Left renal pelvis (tissue), 4 donors: ENCODE measurements around the gene KLHL29. TPM values are rescaled to one million over a fixed set of nuclear protein-coding genes. Genes with fewer than 3 reads are reported as not detected.

Experiments used
- DNase-seq, 4 donors: peaks; one replicate each; pipeline ENCODE4 v3.0.0-alpha.2; 2013; ENCODE audit warnings: low read depth in 4 of 4, low spot score in 3 of 4
- polyA plus RNA-seq, 4 donors: library from polyadenylated mRNA; unstranded; fragments of 120-200 nt; gene quantifications; one replicate each; pipeline ENCODE4 v1.2.1, GENCODE V29; 2013; ENCODE audit not compliant: insufficient read length in 4 of 4

Gene KLHL29
- polyA plus RNA-seq, 4 donors: 7.5 to 11.6 (median 11.1) TPM

DNA sequence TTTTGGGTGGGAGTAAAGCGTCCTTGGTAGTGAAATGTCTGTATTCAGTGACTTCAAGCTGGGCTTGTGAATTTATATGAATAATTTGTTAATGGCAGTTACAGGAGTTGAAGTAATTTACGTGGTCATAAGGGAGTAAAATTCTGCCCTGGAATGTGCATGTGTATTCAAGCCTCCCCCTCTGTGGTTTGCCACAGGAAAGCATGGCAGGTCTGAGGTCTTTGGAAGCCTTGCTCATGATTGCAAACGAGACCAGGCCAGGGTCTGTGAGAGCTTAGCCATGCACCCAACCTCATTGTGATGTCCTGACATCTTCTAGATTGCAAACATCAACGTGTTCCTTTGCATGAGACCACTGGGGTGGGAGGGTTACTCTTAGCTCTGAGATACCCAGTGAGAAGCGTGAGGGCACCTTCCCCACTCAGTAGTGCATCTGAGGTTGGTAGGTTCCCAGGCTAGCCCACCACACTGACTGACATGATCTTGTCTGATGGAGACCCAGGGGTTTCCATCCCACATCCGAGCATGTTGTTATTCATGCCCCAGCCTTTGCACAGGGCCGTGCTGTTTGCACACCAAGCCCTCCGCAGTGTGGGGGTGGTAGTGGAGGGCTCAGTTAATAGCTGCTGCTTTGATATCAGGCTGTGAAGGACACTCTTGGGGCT is 216.5 kb downstream of the KLHL29 start:
- no peak for DNase-seq

DNA sequence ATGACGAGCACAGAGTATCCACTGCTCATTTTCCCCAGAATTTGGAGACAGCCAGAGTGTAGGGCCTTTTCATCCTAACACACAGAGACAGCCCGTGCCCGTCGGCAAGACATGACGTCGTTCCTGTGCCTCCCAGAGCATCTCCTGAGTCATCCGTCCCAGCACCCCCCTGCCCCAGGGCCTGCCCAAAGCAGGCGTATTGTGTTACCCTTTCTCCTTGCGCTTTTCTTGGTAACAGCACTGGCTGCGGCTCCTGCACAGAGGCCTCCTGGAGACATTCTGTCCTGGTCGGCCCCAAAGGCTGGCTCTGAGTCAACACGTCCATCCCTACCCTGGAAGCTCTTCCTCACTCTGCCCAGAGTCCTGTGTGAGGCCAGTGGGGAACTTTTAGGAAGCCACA is 217.1 kb downstream of the KLHL29 start:
- DNase-seq: no peak

DNA sequence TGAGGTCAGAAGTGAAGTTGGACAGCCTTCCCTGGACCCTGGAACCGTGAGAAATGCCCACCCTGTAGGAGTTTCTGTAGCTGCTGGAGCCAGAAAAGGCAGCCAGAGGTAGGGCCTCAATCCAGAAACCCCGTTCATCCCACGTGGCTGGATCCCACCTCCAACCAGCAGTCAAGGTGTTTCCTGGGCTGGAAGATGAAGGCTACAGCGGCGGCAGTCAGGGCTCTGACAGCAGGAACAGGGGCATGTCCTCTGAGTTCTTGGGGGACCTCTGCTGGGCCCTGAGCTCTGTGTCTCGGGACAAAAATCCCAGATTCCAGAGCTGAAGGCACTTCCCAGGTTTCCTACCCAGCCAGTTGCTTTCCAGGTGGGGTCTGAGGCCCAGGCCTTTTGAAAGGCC is 218.2 kb downstream of the KLHL29 start:
- DNase-seq: no peak

DNA sequence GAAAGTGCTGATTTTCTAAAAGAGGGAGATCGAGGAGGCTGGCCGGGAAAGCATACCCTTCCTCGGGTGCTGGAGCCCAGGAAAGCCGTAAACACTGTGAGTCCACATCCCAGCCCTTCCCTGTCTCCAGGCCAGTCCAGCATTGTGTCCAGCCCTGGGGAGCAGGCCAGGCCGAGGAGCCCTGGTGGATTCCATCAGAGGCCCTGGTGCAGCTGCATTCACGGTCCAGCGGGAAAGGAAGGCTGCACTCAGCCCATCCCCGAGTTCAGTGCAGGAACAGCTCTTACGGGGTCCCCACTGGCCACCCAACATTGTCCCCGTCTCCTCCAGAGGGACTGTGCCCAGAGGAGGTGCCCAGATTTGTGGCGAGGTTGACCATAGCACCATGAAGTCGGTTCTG is 218.6 kb downstream of the KLHL29 start:
- DNase-seq: no peak

DNA sequence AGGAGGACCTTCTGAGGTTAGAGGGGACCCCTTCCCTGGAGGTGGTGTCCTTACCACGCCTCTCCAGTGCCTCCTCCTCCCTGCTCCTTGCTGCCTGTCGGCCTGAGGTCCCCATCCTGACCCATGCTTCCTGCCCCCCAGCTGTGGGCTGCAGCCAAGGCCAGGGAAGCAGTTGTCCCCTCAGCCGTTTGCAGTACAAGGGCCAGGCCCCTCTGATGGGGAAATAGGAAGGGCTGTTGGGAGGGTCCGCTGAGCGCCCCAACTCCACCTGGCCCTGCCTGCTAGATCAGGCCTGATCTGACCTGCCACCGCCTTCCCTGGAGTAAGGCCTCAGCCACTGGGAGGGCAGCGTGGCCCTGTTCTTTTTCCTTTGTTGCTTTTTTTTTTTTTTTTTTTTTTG is 219.8 kb downstream of the KLHL29 start:
- no peak for DNase-seq

DNA sequence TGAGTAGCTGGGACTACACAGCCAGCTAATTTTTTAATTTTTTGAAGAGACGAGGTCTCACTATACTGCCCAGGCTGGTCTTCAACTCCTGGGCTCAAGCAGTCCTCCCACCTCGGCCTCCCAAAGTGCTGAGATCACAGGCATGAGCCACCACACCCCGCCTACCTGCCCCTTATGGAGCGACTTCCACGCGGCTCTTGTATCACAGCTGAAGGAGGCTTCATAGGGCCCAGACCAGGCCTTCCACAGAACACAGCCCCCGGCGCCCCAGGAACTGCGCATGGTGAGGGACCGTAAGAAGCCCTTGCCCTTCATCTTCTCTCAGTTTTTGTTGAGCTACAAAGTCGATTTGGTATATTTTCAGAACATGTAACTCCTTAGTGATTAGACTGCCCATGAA is 220.3 kb downstream of the KLHL29 start:
- no peak for DNase-seq

DNA sequence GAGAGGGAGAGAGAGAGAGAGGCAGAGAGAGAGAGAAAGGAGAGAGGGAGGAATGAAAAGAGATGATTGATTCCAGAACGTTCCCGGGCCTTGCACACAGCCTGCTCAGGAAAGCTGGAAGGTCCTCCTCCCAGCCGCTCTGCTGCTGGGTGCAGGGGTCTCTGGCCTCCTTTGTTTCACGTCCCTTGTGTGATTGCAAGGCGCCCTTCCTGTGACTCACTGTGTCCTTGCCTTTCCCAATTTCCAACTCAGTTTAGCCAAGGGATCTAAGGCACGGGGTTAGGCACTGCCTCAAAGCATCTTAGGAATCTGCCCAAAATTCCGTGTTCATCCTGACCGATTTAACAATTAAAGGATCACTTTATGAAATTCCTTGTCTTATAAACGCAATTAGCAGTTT is 221.2 kb downstream of the KLHL29 start:
- DNase-seq: no peak

DNA sequence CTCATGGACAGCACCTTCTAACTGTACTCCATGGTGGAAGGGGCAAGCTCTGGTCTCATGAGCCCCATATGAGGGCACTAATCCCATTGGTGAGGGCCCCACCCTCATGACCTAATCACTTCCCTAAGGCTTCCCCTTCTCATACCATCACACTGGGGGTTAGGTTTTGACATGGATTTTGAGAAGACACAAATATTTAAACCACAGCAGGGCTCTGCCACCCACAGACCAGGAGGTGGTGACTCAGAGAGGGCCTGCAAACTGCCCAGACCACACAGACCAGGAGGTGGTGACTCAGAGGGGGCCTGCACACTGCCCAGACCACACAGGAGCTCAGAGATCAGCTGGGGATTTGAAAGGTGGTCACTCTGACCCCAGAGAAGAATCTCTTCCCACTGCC is 222.0 kb downstream of the KLHL29 start:
- DNase-seq: no peak

DNA sequence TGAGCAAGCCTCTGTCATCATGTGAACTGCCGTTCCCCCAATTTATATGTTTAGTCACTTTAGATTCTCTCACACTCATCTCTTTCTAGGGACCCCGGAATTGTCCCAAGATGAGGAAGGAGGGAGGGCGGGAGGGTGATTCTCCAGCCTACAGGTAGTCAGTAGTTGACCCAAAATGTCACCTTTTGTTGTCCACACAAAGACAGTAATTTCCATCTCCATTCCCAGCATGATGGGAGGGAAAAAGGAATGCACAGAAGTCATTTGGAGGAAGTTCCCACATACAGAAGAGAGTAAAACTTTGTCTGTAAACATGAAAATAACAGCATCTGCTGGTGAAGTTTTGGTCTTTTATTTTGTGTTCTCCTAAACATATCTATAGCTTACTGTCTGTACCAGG is 222.9 kb downstream of the KLHL29 start:
- no peak for DNase-seq

DNA sequence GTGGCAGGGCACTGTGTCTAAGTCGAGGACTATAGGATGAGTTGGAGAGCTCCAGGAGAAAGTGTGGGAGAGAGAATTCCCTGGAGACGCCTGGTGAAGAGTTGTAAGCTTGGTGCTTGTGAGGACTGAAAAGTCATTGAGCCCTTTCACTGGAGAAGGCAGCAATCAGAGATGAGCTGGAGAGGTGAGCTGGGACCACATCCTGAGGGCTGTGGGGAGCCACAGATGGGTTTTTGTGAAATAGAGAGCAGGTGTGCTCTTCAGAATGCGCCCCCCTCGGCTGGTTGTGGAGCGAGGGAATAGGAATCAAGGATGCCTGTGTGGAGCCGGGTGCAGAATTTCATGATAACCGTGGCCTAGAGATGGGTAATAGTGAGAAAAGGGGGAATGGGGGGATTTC is 224.3 kb downstream of the KLHL29 start:
- DNase-seq: no peak

DNA sequence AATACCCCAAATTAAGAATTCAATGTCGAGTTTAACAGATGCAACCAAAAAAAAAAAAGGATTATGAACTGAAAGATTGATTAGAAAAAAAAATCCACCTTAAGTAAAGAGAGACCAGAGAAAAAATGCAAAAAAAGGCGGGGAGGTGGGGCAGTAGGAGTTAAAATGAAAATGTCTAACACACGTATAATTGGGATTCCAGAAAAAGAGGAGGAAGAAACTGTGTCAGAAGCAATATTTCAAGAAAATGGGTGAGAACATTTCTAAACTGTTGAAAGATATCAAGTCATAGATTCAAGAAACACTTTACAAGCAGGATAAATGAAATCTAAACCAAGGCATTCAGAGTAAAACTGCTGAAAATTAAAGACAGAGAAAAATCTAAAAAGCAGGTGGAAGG is 226.9 kb downstream of the KLHL29 start:
- no peak for DNase-seq

DNA sequence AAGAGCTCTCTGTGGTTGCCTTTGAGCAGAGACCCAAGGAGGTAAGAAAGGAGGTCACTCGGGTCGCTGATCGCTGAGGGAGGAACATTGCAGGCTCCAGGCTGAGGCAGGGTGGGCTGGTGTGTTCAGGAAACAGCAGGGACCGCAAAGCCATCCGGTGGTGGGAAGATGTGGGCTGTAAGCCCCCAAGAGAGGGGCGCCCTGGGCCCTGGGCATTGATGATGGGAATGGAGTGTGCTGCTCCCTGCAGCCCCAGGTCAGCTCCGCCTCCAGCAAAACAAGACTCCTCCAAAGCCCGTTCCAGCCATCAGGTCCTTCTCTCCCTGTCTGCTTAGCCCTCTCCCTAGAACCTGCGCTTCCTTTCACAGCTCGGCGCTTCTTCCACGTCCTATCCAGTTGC is 229.7 kb downstream of the KLHL29 start:
- no peak for DNase-seq

DNA sequence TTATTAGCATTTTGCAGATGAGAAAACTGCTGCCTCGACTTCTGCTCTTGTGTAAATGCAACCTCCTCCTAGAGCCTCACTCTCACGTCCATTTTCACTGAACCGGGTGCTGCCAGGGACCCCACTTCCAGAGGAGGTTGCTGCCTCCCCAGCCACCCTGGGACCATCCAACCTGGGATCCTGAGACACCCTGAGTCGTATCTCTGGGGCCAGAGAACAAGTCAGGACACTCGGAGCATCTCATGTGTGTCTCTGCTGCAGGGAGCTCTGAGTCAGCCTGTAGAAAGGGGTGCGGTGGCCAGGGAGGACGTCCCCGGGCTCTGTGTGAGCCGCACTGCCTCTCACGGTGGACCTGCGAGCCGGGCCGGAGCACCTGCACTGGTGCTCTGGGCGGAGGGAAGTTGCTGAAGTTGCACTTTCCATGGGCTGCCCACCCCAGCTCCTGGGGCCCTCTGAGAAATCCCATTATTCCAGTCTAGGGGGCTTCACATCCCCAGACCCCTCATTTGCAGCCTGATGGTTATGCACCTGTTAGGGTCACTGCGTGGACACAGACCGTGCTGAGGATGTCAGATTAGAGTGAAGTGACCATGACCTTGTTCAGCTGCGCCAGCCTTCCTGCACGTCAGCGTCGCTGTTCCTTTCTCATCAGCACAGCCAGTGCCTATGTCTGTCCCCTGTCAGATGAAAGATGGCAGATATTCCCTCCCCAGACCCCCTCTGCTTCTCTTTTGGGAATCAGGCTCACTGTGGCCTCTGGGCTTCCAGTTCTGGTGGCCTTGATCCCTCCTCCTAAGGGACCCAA is 230.4 kb downstream of the KLHL29 start:
- DNase-seq: no peak

DNA sequence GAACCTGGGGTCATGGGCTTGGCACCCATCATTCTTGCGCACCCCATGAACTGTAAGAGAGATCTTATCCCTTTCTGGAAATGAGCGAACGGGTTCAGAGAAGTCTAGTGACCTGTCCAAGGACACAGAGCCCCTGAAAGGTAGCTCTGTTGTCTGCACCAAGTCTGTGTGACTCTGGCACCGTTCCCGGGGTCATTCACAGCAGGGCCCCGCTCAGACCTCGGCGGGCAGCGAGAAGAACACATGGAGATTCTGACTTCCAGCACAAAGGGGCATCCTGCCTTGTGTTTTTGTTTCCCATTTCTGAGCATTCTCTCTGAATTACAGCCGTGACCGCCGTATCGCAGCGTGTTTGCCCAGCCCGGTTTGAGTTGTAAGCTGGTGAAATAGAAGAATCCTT is 231.7 kb downstream of the KLHL29 start:
- no peak for DNase-seq

DNA sequence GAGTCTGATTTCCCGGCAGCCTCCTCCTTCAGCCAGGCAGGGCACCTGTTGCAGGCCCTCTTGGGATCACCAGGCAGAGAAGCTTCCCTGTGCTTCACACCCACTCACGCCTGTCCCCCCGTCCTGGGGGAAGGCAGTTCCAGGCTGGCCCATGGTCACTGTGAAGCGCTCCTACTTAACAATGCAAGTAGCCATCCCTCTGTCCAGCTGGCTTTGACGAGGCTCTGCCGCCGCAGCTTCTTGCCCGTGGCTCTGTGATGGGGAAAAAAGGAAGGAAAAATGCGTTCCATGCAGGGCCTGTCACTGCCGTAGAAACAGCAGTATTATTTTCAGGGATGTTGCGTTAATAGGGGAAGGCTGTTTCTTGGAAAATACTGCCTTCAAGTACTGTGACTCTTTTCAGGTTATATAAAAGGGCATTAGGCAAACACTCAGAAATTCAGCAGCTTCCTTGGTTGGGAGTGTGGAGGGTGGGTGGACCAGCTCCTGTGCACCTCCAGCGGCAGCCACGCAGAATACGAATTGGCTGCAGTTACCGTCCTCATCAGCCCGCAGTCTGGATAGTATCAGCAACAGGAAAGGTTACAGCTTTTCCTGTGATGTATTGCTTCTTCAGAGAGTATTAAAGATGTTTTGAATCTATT is 232.3 kb downstream of the KLHL29 start:
- DNase-seq: no peak

DNA sequence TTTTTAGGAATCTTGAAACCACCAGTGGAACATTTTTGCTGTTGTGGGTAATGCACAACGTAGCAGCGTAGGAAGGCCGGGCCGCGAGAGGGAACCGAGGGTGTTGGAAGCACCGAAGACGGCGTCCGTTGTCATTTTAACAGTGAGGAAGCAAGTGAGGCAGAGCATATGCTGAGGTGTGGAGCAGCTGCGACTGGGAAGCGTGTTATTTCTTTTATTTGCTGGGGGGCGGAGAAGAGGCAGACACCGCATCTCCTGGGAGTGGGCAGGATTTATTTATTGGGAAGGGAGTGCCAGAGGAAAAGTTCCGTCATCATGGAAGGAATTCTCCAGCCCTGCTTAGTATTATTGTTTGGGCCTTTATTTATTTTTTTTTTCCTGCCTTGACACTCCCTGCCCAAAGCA is 232.8 kb downstream of the KLHL29 start:
- DNase-seq: no peak

DNA sequence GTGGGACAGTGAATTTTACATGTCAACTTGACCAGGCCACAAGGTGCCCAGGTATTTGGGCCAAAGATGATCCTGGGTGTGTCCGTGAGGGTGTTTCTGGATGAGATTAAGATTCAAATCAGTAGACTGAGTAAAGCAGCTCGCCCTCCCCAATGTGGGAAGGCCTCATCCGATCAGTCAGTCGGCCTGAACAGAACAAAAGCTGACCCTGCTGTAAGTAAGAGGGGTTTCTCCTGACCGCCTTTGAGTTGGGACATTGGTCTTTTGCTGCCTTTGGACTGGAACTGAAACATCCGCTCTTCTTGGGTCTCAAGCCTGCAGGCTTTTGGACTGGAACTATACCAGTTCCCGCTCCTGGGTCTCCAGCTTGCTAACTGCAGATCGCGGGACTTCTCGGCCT is 233.3 kb downstream of the KLHL29 start:
- no peak for DNase-seq

DNA sequence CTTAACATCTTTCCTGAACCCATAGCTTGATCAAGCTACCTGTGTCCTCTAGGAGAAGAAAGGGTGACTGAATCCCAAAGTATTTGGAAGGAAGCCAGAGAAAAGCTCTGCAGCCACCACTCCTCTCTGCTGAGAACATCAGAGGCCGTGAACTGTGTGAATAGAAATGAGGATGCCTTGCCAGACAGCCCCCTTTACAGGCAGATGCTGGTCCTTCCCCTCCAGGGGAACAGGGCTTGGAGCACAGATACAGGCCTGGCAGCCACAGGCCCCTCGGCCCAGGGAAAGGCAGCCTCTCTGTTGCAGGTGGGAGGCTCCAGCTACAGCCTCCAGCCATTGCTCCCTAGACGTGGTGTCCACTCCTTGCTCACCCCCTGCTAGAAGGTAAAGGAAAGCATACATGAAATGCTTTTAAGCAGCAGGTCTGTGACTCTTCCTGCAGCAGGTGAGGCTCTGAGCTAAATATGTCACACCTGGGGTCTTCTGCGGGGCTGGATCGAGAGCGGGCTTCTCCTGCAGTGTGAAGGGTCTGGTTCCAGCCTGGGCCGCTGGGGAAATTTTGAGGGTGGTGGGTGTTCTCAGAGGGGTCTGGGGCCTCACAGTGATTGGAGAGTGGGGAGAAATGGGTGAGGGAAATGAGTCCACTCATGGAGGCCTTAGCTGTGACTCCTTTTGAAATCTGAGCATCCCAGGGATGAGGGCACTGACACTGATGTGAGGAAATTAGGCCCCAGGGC is 234.0 kb downstream of the KLHL29 start:
- no peak for DNase-seq

DNA sequence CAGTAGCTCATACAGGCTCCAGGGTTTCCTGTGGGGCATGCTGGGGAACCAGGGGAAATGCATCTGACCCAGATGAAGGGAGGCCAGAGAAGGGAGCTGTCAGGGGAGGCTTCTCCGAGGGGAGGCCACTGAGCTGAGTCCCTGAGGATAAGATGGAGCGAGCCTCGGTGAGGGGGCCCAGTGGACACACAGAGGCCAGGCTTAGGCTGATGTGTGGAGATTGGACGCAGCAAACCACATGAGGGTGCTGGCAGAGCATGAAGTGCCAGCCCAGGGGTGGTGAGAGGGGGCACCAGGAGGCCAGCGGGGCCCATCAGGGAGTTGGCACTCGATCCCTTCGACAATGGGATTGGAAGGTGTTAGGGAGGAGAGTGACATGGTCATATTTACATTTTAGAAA is 235.0 kb downstream of the KLHL29 start:
- DNase-seq: no peak

DNA sequence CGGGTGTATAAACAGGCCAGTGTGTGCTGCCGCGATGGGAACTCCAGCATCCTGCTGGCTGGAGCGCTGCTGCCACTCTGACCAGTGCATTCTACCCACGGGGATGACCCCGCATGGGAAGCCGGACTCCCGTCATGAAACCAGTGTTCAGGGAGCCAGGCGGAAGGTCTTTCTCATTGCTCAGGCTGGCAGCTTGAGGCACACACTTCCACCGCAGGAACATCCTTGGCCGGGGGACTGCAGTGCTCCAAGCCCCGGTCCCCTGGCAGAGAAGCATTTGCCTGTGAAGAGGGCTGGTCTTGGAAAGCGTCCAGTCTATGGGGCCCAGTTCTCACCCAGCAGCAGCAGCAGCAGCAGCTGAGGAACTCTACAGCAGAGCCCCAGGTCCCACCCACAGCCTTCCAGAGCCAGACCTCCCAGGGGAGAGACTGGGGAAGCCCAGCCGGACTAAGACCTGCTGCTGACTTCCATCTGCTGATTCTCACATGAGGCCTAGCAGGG is 235.9 kb downstream of the KLHL29 start:
- no peak for DNase-seq

DNA sequence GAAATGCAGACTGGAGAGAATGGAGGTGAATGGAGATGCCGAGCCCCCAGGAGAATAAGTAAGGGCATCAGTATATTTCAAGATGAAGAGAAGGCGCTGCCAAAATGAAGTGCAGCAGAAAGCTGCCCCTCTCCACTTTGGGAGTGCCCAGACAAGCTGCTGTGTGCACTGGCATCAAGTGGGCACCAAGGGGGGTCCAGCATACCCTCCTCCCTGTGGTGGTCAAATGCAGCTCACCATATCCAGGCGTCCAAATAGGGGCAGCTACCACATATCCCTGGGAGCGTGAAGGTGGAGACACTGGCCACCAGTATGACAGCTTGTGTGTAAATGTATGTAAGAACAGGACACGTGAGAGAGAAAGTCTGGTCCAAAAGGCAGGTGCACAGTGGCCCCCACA is 236.6 kb downstream of the KLHL29 start:
- DNase-seq: no peak
